PC-3 (cell line): ENCODE data around the gene TMEM44.

Source experiments
- CTCF ChIP-seq: fragments of 300-600 bp; sonication (generic); conservative IDR thresholded peaks from 2 replicates; pipeline ENCODE4 v1.5.1; 2017; ENCODE audit warnings: antibody characterized with exemption, low read depth, mild to moderate bottlenecking, low read length
- EZH2 ChIP-seq: fragments of 300-600 bp; sonication (generic); IDR thresholded peaks from one replicate; pipeline ENCODE4 v1.6.1; 2017; ENCODE audit warnings: antibody characterized with exemption, mild to moderate bottlenecking, low read length; ENCODE audit not compliant: unreplicated experiment

GRCh38 chr3:194560047-194560446, 73.2 kb downstream of the TMEM44 start:
- TF ChIP-seq CTCF (no peak), EZH2 (no peak)
